ENCODE results near the gene SP100.
"Not testable (repeated sequence)": the region's sequence is repeated elsewhere in the genome, so short reads cannot be mapped to it uniquely, and the experiment has no call there.

The SP100 gene

DNA sequence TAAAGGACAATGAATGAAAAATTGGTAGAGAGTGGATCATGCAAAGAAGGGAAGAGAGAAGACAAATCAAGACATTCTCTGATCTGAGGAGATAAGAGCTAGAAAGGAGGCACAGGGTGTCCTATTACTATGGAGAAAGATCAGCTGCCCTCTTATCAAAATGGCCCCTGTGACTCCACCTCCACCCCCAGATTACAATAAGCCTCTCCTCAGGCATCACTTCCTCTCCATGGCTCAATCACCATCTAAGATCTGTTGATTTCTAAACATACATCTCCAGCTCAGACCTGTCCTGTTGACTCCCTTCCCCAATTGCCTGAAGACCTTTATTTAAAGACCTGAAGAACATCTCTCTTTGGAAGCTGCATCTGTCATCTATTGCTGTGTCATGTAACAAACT is 43.2 kb downstream of the SP100 start:
- DNase-seq (ENCODE audit: low read depth in 2 of 2), result no peak

DNA sequence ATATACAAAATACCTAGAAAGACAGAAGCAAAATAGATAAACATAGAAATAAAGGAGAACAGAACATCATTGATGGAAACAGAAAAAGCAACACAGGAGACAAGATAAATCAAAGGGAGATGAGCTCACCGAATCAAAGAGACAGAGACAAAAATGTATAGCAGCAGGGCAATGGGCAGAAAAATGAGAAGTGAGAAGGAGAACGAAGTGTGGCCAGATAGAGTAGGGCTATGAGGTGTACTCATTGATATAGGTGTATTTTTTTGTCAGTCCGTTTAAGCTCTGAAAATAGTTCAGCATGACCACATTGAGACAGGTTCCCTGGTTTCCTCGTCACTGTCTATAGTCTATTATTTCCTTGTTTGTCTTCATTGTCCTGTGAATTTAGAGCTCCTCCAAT is 55.1 kb downstream of the SP100 start:
- DNase-seq (ENCODE audit: low read depth in 2 of 2), result no peak

GRCh38 chr2:230472621-230473018 is 56.6 kb downstream of the SP100 start:
- peak; percentile 18 to 24 for DNase-seq (ENCODE audit: low read depth in 2 of 2)

DNA sequence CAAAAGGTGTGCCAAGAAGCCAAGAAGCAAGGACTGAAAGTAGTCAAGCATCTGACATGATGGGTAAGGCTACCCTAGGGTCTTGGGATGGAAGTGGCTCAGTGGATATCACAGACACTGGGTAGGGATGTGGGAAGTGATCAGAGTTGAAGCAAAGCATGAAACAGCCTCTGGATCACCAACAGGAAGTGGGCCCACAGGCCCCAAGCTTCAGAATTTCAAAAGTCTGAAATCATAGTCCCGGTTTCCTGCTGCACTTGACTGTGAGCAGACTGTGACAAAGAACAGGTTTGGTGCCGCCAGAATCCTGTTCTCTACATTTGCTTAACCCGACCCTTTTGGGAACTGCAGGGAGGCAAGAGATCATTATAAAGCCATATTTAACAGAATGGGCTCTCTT is 57.4 kb downstream of the SP100 start:
- DNase-seq (ENCODE audit: low read depth in 2 of 2), result no peak

- no peak for DNase-seq (ENCODE audit: low read depth in 2 of 2)
Observed at GRCh38 chr2:230475143-230475542, 59.1 kb downstream of the SP100 start.

DNA sequence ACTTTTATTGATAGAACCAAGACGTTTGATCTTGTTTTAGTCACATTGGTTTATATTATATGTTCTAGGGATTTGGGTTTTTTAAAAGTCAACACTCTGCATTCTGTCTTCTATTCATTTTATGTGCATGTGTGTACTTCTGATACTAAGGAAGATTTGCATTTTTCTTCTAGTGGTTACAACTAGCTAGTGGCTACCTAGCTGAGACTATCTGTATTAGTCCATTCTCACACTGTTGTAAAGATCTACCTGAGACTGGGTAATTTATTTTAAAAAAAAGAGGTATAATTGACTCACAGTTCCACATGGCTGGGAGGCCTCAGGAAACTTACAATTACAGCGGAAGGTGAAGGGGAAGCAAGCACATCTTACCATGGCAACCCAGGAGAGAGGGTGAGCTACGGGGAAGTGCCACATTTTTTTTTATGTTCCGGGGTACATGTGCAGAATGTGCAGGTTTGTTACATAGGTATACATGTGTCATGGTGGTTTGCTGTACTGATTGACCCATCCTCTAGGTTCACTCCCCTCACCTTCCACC is 69.9 kb downstream of the SP100 start:
- no peak for DNase-seq (ENCODE audit: low read depth in 2 of 2)

- DNase-seq (ENCODE audit: low read depth in 2 of 2), result not testable (repeated sequence)
Observed at GRCh38 chr2:230491219-230491618, 75.2 kb downstream of the SP100 start.

GRCh38 chr2:230492107-230492506 is 76.1 kb downstream of the SP100 start:
- no peak for DNase-seq (ENCODE audit: low read depth in 2 of 2)

DNA sequence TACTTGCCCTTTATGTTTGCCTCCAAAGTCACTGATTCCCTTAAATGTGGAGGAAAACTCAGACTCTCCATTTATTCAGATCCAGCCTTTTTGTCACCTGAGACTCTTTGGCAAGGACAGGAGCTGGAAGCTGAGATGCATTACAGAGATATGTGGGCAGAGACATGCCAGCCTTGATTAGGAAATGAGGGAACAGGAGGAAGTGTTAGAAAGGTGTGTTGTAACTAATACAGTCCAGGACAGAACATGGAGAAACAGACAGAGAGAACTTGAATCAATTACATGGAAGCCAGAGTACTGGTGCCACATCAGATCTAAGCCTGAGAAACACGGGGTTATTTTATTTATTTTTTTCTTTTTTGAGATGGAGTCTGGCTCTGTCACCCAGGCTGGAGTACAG is 79.0 kb downstream of the SP100 start:
- DNase-seq (ENCODE audit: low read depth in 2 of 2), result no peak

- no peak for DNase-seq (ENCODE audit: low read depth in 2 of 2)
Observed at GRCh38 chr2:230496891-230497290, 80.9 kb downstream of the SP100 start.

DNA sequence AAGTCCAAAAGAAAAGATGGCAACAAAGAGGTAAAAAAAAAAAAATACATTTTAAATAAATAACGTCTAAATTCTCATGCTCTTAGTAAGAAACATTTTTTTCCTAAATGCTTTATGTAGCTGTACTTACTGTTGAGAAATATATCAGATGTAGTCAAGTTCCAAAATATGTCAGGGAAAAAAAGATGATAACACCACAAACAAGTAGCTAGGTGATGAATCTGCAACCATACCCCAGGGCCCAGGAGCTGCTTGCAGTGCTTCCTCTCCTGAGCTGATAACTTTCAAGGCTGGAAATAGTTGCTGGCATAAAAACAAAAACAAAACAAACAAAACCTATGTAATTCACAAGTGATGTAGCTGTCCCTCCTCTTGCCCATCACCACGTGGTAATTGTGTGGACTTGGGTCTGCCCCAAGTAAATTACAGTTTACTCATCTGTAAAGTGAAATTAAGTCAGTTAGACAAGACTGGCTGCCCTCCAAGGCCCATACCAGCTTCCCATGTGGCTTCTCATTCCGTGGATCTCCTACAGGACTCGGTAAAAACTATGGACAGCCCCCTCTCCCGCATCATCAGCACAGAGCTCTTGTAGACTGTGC is 82.6 kb downstream of the SP100 start:
- DNase-seq (ENCODE audit: low read depth in 2 of 2), result no peak

GRCh38 chr2:230502593-230502992 is 86.6 kb downstream of the SP100 start:
- DNase-seq (ENCODE audit: low read depth in 2 of 2), result no peak

- no peak for DNase-seq (ENCODE audit: low read depth in 2 of 2)
Observed at GRCh38 chr2:230503798-230504197, 87.8 kb downstream of the SP100 start.

DNA sequence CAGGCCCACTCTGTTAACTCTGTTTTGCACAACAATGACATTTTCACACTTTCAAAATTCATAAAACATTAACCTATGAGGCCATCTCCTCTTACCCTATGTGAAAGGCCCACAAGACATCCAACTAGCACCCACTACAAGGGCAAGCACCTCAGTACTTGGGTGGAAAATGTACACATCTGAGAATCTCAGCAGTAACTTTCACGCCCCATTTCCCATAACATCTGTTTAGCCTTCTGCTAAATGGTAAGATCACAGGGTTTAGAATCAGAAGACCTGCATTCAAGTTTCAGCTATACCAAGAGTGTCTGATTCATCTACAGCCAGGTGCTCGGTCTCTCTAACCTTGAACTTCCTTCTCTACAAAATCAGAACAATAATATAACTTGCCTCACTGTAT is 89.2 kb downstream of the SP100 start:
- DNase-seq (ENCODE audit: low read depth in 2 of 2), result no peak

DNA sequence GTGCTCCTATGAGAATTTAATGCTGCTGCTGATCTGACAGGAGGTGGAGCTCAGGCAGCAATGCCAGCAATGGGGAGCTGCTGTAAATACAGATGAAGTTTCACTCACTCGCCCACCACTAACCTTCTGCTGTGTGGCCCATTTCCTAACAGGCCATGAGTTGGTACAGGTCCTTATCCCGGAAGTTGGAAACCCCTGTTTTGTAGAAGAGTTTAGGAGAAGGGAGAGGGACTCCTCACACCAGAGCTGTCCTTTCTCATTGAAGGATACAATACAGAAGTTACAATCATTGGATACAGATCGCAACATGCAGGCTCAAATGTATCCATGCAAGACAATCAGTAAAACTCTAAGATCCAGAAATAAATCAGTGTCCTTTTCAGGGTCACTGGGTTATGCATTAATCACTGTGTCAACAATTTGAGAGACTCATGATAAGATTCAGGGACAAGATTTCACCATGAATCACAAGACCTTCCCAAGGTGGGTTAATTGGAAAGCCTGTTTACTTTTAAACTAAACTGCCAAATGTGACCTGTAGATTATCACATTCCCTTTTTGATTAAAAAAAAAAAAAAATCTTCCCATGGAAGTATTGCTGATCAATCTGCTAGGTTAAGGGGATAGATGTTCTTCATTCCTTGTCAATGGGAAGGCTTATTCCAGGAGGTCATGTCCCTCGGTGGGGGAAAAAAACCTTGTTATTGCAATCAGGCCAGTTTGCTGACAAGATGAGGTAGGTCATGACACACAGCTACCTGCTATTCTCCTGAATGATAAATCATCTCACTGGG is 97.2 kb downstream of the SP100 start:
- no peak for DNase-seq (ENCODE audit: low read depth in 2 of 2)

- DNase-seq (ENCODE audit: low read depth in 2 of 2), result no peak
Observed at GRCh38 chr2:230520061-230520874, 104.3 kb downstream of the SP100 start.

- DNase-seq (ENCODE audit: low read depth in 2 of 2), result no peak
Observed at GRCh38 chr2:230520875-230521155, 104.8 kb downstream of the SP100 start.

GRCh38 chr2:230521386-230521785 is 105.4 kb downstream of the SP100 start:
- no peak for DNase-seq (ENCODE audit: low read depth in 2 of 2)

GRCh38 chr2:230525682-230526081 is 109.7 kb downstream of the SP100 start:
- DNase-seq (ENCODE audit: low read depth in 2 of 2), result no peak

- DNase-seq (ENCODE audit: low read depth in 2 of 2), result no peak
Observed at GRCh38 chr2:230537531-230537976, 121.6 kb downstream of the SP100 start.

DNA sequence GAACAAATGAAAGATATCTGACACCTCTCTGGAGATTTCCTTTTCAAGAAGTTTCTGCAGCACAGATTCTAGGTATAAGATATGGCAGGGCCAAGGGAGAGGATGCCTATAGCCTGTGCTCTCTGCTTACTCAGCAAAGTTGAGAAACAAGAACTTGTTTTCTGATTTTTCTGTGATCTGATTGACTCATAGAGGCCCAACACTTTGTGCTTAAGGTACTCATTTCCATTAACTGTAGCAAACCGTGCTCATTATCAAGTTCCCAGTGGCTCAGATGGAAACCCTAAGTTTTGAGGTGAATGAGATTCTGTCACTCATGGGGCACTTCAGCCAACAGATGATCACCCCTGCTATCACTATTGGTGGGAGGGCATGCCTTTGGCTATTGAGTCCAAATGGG is 124.3 kb downstream of the SP100 start:
- no peak for DNase-seq (ENCODE audit: low read depth in 2 of 2)

DNA sequence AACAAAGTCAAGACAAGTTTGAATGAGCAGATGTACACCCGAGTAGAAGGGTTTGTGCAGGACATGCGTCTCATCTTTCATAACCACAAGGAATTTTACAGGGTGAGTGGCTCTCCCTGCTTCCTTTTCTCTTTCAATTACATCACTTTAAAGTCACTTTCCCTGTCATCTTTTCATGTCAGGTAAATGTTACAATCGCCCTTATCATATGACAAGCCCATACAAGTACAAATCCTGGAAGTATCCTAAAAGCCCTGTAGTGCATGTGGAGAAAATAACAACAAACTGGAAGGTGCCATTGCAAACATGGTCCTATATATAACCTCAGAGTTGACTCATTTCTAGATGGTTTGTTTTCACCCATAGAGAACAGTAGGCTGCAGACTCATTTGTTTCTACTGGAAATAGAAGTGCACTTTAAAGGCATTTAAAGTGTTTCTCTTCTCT is 126.0 kb downstream of the SP100 start:
- no peak for DNase-seq (ENCODE audit: low read depth in 2 of 2)

DNA sequence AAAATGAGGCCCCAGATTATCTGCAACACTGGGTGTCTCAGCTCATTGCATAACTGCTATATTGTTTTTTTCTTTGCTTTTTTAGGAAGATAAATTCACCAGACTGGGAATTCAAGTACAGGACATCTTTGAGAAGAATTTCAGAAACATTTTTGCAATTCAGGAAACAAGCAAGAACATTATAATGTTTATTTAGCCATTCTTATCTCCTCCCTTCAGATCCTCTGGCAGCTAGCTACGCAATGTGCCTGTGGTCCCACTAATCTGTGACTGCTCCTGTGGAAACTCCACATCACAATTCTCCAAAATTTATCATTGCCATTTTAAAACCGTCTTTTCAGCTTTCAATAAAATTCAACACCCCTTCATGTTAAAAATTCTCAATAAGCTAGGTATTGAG is 126.8 kb downstream of the SP100 start:
- DNase-seq (ENCODE audit: low read depth in 2 of 2), result no peak
